HepG2 (cell line): ENCODE measurements around the gene GRHPR. TPM values are rescaled to one million over a fixed set of nuclear protein-coding genes. Genes with fewer than 3 reads are reported as not detected.

Experiments used
- BRCA1 ChIP-seq: sonication (generic); formaldehyde crosslinking; IDR thresholded peaks from 2 replicates; pipeline ENCODE4 v1.4.0; 2020; ENCODE audit warnings: missing genetic modification reagents
- CBX2 ChIP-seq, 2 experiments: fragments of 200-600 bp in 1 of 2; sonication (generic); formaldehyde crosslinking in 1 of 2; IDR thresholded peaks; 2 replicates each; pipeline versions ENCODE4 v1.7.0 to v1.8.1; 2018 to 2022; ENCODE audit warnings: low read depth in 2 of 2, low read length in 1 of 2, mild to moderate bottlenecking in 1 of 2, missing genetic modification reagents in 1 of 2
- EP300 ChIP-seq, 3 experiments: sonication (generic) in 1 of 3; formaldehyde crosslinking in 1 of 3; IDR thresholded peaks; 2 replicates each; pipeline versions ENCODE4 v1.5.1 to v1.6.1; 2011 to 2020; ENCODE audit warnings: low read depth in 2 of 3, low read length in 2 of 3, borderline replicate concordance in 1 of 3, improper control_type of control experiment in 1 of 3, mild to moderate bottlenecking in 1 of 3, missing genetic modification reagents in 1 of 3, moderate library complexity in 1 of 3
- HMGA1 ChIP-seq: sonication (generic); formaldehyde crosslinking; conservative IDR thresholded peaks from 2 replicates; pipeline ENCODE4 v1.4.0; 2020; ENCODE audit warnings: missing genetic modification reagents
- HOXD1 ChIP-seq: sonication (generic); formaldehyde crosslinking; IDR thresholded peaks from 2 replicates; pipeline ENCODE4 v1.5.0; 2020; ENCODE audit warnings: missing genetic modification reagents
- ISL2 ChIP-seq: sonication (generic); formaldehyde crosslinking; IDR thresholded peaks from 2 replicates; pipeline ENCODE4 v1.5.0; 2020; ENCODE audit warnings: missing genetic modification reagents
- KDM4B ChIP-seq: sonication (generic); formaldehyde crosslinking; IDR thresholded peaks from 2 replicates; pipeline ENCODE4 v1.4.0; 2020; ENCODE audit warnings: missing genetic modification reagents
- KDM5B ChIP-seq: sonication (generic); formaldehyde crosslinking; IDR thresholded peaks from 2 replicates; pipeline ENCODE4 v1.4.0; 2020; ENCODE audit warnings: missing genetic modification reagents, mild to moderate bottlenecking, borderline replicate concordance
- MAF1 ChIP-seq: sonication (generic); formaldehyde crosslinking; IDR thresholded peaks from 2 replicates; pipeline ENCODE4 v1.5.0; 2020; ENCODE audit warnings: missing genetic modification reagents, borderline replicate concordance
- NCOA5 ChIP-seq: sonication (generic); formaldehyde crosslinking; IDR thresholded peaks from 2 replicates; pipeline ENCODE4 v1.4.0; 2020; ENCODE audit warnings: missing genetic modification reagents
- NFE2L1 ChIP-seq: sonication (generic); formaldehyde crosslinking; IDR thresholded peaks from 2 replicates; pipeline ENCODE4 v1.4.0; 2020; ENCODE audit warnings: missing genetic modification reagents, mild to moderate bottlenecking, borderline replicate concordance
- RBFOX2 ChIP-seq: fragments of 200-400 bp; formaldehyde crosslinking; IDR thresholded peaks from 2 replicates; pipeline ENCODE4 v1.6.1; 2017; ENCODE audit warnings: low read depth, mild to moderate bottlenecking, low read length
- RFX5 ChIP-seq: IDR thresholded peaks from 2 replicates; pipeline ENCODE4 v1.6.1; 2011; ENCODE audit warnings: low read depth, low read length, improper control_type of control experiment
- SP2 ChIP-seq: sonication (generic); formaldehyde crosslinking; IDR thresholded peaks from 2 replicates; pipeline ENCODE4 v1.5.1; 2020; ENCODE audit warnings: mild to moderate bottlenecking, missing genetic modification reagents
- ZNF121 ChIP-seq: sonication (generic); formaldehyde crosslinking; IDR thresholded peaks from 2 replicates; pipeline ENCODE4 v1.5.0; 2020; ENCODE audit warnings: mild to moderate bottlenecking, missing genetic modification reagents
- ZNF3 ChIP-seq: IDR thresholded peaks from 2 replicates; pipeline ENCODE4 v1.7.0; 2017; ENCODE audit warnings: inconsistent platforms
- polyA plus RNA-seq, 8 experiments: library from polyadenylated mRNA; depleted of rRNA in 3 of 8; stranded (reverse) in 7 of 8; unstranded in 1 of 8; fragments of >200 nt; fragmentation: Illumina TruSeq in 4 of 8; extraction: Trizol in 4 of 8; gene quantifications; 2 replicates each; pipeline versions ENCODE4 v1.2.1 to v1.2.3, GENCODE V29; 2011 to 2016; ENCODE audit warnings: low read depth in 4 of 8, missing spikeins in 1 of 8, mixed read lengths in 1 of 8; ENCODE audit not compliant: insufficient read depth in 1 of 8
- total RNA-seq, 5 experiments: library from RNA; depleted of rRNA; stranded (reverse); fragments of >200 nt; fragmentation: Illumina TruSeq; extraction: Trizol; gene quantifications; 2 replicates each; pipeline ENCODE4 v1.2.3, GENCODE V29; 2016; ENCODE audit warnings: low read depth in 1 of 5
- TF ChIP-seq, protein P1 (sequence below): sonication (generic); formaldehyde crosslinking; conservative IDR thresholded peaks from 2 replicates; pipeline ENCODE4 v1.8.1; 2023; ENCODE audit warnings: missing genetic modification reagents
- TF ChIP-seq, protein P2 (sequence below): sonication (generic); formaldehyde crosslinking; IDR thresholded peaks from 2 replicates; pipeline ENCODE4 v1.4.0; 2020; ENCODE audit warnings: mild to moderate bottlenecking, missing genetic modification reagents
- TF ChIP-seq, protein P3 (sequence below): IDR thresholded peaks from 2 replicates; pipeline ENCODE4 v1.6.1; 2016; ENCODE audit warnings: mild to moderate bottlenecking
- TF ChIP-seq, protein P4 (sequence below): sonication (generic); formaldehyde crosslinking; IDR thresholded peaks from 2 replicates; pipeline ENCODE4 v1.8.1; 2022; ENCODE audit warnings: mild to moderate bottlenecking, missing genetic modification reagents
- TF ChIP-seq, protein P5 (sequence below), 2 experiments: sonication (generic) in 1 of 2; formaldehyde crosslinking in 1 of 2; IDR thresholded peaks; 2 replicates each; pipeline versions ENCODE4 v1.5.1 to v1.6.1; 2011 to 2020; ENCODE audit warnings: borderline replicate concordance in 1 of 2, low read depth in 1 of 2, low read length in 1 of 2, mild to moderate bottlenecking in 1 of 2, missing genetic modification reagents in 1 of 2, moderate library complexity in 1 of 2

GRHPR gene
- total and polyA plus RNA-seq, 2 of the 13 experiments (the other 11 are each of a cell fraction or from before 2014, with no cell fraction given): 113 to 115 TPM

DNA sequence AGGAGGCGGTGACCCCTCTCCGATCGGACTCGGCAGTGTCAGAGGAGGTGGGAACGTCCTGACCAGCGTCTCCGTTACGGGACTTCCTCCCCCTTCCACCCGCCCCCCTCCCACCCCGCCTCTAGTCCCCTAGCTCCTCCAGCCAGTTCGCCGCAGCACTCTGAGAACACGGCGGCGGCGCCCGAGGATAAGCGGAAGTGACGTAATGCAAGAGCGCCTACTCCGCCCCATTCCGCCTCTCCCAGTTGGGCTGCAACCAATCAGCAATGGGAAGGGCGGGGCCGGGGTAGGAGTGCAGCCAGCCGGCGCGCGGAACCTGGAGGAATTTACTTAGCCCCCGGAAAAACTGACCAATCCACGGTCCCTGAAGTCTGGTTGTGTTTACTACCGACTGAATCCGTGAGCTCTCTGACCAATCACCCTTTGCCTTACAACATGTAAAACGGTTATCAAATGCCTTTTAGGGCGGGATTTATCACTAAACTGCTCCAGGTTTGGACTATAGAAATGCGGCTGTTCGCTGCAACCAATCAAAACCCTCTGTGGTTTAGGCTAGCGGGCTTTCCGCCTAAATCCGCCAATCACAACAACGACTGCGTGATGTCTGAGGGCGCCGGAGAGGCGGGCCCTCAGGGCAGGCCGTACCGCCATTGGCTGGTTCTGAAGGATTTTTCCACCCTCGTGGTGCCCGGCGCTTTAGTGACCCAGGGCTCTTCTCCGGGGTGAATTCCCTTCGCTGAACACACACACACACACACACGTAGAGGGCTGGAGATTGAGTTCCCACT is 42.9 kb downstream of the GRHPR start, which contains the start of gene ZBTB5 (continued):
- peak; percentile 88 for TF ChIP-seq SP2 (CRISPR knock-in tag)
- TF ChIP-seq, protein P1, sequence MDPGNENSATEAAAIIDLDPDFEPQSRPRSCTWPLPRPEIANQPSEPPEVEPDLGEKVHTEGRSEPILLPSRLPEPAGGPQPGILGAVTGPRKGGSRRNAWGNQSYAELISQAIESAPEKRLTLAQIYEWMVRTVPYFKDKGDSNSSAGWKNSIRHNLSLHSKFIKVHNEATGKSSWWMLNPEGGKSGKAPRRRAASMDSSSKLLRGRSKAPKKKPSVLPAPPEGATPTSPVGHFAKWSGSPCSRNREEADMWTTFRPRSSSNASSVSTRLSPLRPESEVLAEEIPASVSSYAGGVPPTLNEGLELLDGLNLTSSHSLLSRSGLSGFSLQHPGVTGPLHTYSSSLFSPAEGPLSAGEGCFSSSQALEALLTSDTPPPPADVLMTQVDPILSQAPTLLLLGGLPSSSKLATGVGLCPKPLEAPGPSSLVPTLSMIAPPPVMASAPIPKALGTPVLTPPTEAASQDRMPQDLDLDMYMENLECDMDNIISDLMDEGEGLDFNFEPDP (CRISPR knock-in tag): no peak
- TF ChIP-seq NFE2L1: no peak
- TF ChIP-seq, protein P2, sequence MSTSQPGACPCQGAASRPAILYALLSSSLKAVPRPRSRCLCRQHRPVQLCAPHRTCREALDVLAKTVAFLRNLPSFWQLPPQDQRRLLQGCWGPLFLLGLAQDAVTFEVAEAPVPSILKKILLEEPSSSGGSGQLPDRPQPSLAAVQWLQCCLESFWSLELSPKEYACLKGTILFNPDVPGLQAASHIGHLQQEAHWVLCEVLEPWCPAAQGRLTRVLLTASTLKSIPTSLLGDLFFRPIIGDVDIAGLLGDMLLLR: no peak
- TF ChIP-seq, protein P3, sequence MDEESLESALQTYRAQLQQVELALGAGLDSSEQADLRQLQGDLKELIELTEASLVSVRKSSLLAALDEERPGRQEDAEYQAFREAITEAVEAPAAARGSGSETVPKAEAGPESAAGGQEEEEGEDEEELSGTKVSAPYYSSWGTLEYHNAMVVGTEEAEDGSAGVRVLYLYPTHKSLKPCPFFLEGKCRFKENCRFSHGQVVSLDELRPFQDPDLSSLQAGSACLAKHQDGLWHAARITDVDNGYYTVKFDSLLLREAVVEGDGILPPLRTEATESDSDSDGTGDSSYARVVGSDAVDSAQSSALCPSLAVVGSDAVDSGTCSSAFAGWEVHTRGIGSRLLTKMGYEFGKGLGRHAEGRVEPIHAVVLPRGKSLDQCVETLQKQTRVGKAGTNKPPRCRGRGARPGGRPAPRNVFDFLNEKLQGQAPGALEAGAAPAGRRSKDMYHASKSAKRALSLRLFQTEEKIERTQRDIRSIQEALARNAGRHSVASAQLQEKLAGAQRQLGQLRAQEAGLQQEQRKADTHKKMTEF (CRISPR knock-in tag): no peak
- TF ChIP-seq KDM4B: no peak
- TF ChIP-seq, protein P4, sequence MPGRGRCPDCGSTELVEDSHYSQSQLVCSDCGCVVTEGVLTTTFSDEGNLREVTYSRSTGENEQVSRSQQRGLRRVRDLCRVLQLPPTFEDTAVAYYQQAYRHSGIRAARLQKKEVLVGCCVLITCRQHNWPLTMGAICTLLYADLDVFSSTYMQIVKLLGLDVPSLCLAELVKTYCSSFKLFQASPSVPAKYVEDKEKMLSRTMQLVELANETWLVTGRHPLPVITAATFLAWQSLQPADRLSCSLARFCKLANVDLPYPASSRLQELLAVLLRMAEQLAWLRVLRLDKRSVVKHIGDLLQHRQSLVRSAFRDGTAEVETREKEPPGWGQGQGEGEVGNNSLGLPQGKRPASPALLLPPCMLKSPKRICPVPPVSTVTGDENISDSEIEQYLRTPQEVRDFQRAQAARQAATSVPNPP: no peak
- no peak for TF ChIP-seq CBX2 (IDR thresholded peaks at IDR 0.05; ENCODE audit: low read depth, low read length)
- no peak for TF ChIP-seq CBX2 (CRISPR knock-in tag; IDR thresholded peaks at IDR 0.05; ENCODE audit: low read depth)
- TF ChIP-seq KDM5B: no peak
- TF ChIP-seq HMGA1 (CRISPR knock-in tag): no peak
- no peak for TF ChIP-seq RBFOX2
- no peak; the same call in 1 of the 2 replicates for TF ChIP-seq ISL2 (CRISPR knock-in tag)
- peak; percentile 68 for TF ChIP-seq RFX5
- TF ChIP-seq BRCA1: no peak
- no peak for TF ChIP-seq MAF1
- no peak for TF ChIP-seq ZNF121 (CRISPR knock-in tag)
- TF ChIP-seq NCOA5: no peak
- no peak for TF ChIP-seq HOXD1 (CRISPR knock-in tag)
- peak in 1 of 2 experiments; percentile 4; a peak in 1 of 4 replicates for TF ChIP-seq EP300 (IDR thresholded peaks at IDR 0.05; ENCODE audit: low read depth in 2 of 2, low read length in 2 of 2)
- TF ChIP-seq EP300 (CRISPR knock-in tag; IDR thresholded peaks at IDR 0.05; ENCODE audit: borderline replicate concordance): no peak
- no peak for TF ChIP-seq ZNF3
- TF ChIP-seq, protein P5, sequence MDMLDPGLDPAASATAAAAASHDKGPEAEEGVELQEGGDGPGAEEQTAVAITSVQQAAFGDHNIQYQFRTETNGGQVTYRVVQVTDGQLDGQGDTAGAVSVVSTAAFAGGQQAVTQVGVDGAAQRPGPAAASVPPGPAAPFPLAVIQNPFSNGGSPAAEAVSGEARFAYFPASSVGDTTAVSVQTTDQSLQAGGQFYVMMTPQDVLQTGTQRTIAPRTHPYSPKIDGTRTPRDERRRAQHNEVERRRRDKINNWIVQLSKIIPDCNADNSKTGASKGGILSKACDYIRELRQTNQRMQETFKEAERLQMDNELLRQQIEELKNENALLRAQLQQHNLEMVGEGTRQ (IDR thresholded peaks at IDR 0.05; ENCODE audit: low read depth, low read length): peak; percentile 23; the same call in 1 of the 2 replicates
- TF ChIP-seq, protein P5 (CRISPR knock-in tag; IDR thresholded peaks at IDR 0.05; ENCODE audit: borderline replicate concordance): peak; percentile 43; the same call in 1 of the 2 replicates
